NOMO-1 (cell line): ENCODE data around the gene RASGRP2.

Experiments
- DNase-seq, 2 experiments: peaks; one replicate each; lab custom pipeline; 2025; ENCODE audit not compliant: unreplicated experiment in 2 of 2; lab: John Stamatoyannopoulos, UW

The RASGRP2 gene

GRCh38 chr11:64758330-64759079 is 14.6 kb upstream of the RASGRP2 start:
- DNase-seq = no peak

GRCh38 chr11:64757549-64758329 is 13.8 kb upstream of the RASGRP2 start:
- no peak for DNase-seq

GRCh38 chr11:64755681-64756361 is 11.9 kb upstream of the RASGRP2 start:
- DNase-seq = no peak

DNA sequence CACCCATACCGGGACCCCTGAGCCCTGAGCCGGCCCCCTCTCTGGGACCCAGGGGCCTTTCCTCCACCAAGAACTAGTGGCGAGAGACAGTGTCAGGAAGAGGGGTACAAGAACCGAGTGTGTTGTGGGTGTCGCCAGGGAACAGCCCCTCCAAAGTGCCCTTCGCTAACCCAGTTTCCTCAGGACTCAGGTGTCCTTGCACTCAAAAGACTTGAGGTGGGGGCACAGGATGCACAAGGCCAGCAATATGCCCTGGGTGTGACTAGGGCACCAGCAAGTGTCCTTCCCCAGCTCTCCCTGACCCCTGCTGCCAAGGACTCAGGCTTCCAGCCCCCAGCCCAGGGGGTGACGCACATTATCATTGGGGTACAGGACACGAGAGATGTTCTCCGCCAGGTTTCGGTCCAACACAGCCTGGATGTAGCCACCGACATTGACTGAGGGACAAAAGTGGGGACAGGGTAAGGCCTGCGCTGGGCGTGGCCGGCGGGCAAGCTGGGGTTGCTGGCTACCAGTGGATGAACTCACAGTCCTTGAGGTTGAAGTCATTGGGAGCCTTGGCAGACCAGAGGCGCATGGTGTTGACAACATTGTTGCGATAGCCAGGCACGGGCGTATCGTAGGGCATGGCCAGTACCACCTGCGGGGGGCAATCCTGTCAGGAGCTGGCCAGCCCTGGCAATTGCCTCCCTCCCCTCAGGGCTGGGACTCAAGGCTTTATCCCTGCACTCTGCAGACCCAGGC is 11.1 kb upstream of the RASGRP2 start:
- DNase-seq = no peak

GRCh38 chr11:64754124-64754918 is 10.4 kb upstream of the RASGRP2 start:
- no peak for DNase-seq

- DNase-seq = no peak
These were observed 9.6 kb upstream of the RASGRP2 start for GRCh38 chr11:64753380-64754123.

DNA sequence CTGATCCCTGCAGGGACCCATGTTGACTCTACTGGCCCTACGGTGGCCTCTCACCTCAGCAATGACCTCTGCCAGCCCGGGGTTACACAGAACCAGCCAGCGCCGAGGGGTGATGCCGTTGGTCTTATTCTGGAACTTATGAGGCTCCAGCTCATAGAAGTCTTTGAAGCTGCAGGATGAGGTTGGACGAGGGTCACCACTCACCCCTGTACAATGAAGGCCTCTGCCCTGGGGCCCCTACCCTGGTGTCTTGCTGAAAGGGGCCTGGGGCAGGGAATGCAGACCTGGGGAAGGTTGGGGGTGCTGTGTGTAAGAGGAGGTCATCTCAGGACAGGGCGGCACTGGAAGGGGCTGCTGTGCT is 9.1 kb upstream of the RASGRP2 start:
- DNase-seq = no peak

GRCh38 chr11:64752175-64752970 is 8.4 kb upstream of the RASGRP2 start:
- DNase-seq = no peak

- DNase-seq = no peak
These were observed 7.6 kb upstream of the RASGRP2 start for GRCh38 chr11:64751580-64751979.

GRCh38 chr11:64751136-64751535 is 7.2 kb upstream of the RASGRP2 start:
- DNase-seq = no peak

DNA sequence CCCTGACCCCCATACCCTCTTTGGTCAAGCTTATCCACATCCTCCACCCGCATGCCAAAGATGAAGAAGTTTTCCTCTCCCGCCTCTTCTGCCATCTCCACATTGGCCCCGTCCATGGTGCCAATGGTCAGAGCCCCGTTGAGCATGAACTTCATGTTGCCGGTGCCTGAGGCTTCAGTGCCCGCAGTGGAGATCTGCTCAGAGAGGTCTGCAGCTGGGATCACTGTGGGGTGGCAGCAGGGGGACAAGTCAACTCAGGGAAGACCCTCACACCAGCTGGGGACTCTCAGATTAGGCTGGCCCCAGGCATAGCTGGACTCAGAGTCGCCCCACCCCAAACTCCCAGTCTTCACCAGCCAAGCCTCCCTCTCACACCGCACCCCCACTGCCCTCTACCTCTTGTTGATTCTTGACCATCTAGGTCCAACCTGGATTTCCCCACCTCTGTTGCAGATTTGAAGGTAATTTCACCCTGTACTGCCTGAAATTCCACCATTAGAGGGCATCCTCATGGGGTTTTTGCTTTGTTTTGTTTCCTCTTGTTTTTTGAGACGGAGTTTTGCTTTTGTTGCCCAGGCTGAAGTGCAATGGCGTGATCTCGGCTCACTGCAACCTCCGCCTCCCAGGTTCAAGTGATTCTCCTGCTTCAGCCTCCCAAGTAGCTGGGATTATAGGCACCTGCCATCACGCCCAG is 6.6 kb upstream of the RASGRP2 start:
- no peak for DNase-seq

DNA sequence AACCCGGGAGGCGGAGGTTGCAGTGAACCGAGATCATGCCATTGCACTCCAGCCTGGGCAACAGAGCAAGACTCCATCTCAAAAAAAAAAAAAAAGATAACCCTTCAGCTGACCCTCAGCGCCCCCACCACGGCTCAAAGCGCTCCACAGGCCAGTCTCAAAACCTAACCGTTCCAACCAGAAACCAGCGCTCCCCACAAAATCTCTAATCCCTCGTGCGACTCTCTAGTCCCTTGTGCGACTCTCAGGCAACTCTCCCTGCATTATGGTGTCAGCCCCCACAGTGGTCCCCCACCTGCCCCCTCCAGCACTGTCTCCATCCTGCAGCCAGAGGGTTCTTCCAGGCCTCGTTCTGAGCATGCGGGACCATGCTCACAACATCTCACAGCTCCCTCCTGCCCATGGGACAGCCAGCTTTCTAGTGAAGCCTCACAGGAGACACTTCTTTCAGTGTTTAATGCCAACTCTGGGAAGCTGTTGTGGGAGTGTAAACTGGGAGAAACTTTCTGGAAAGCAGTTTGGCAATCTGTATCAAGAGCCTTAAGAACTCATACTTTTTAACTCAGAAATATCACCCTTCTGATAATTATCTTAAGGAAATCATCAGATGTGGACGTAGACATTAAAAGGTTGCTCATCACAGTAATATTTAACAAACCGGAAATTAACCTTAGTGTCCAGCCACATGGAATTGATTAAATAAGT is 4.2 kb upstream of the RASGRP2 start:
- no peak for DNase-seq

DNA sequence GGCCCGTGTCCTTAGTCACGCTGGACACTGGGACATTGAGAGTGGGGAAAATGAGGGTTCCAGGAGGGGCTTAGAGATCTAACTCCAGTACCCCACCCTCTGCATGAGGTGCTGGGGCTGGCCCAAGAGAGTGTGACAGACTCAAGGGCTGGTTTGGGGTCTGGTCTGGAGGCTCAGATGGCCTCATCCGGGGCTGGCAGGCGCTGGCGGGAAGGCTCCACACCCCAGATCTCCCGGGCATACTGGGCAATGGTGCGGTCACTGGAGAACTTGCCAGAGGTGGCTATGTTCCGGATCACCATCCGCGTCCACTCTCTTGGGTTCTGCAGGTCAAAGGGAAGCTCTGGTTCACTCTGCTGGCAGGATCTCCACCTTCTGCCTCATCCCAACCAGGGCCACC is 2.5 kb upstream of the RASGRP2 start:
- no peak for DNase-seq

- peak in 1 of 2 experiments; percentile 61 for DNase-seq
These were observed 1.8 kb upstream of the RASGRP2 start for GRCh38 chr11:64745521-64746328.

DNA sequence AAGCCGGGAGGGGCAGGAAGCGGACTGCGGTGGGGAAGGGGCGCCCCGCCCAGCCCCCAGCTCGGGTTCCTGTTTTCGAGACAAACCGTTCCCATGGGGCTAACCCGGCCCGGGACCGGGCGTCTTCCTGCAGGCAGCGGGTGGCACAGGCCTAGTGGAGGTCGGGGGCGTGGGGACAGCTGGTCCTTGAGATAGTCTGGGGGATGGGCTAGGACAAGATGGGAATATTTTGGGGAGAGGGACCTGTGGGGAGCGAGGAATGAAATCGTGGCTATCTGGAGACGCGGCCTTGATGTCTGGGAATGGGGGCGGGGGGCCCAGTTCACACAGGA is 1.2 kb upstream of the RASGRP2 start:
- peak; percentile 66 to 68 for DNase-seq

DNA sequence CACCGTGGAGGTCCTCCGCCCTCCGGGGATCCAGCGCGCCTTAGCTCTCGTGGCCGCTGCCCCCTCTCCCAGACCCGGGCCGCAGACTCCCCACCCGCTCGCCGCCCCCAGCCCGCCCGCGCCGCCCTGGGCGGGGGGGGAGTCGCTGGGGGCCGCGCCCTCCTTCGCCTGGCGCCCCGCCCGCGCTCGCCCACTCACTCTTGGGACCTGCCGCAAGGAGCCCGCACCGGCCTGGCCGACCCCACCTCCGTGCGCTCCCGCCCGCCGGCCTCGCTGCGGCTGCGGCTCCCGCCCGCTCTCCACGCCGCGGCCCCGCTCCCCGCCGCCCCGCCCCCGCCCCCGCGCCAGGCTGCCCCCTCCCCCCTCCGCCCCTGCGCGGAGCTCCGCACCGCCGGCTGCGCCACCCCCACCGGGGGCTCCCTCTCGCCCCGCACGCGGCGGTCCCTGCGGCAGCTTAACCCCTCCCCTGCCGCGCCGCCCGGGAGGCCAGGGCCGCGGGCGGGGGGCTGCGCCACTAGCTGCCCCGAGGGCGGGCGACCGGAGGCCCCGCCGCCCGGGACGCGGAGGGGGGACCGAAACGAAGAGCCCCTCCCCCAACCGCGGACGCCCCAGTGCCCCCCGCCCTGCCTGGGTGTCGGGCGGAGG is 724 bp upstream of the RASGRP2 start:
- DNase-seq = no peak
